Transverse colon (tissue), 3 donors: ENCODE measurements around the gene CDK2AP2.

Experiments
- POLR2A ChIP-seq: fragments of 450-650 bp; IDR thresholded peaks from one replicate; pipeline ENCODE4 v1.6.1; 2016; ENCODE audit warnings: antibody characterized with exemption, mild to moderate bottlenecking, moderate library complexity
- POLR2AphosphoS5 ChIP-seq, 3 donors: sonication (generic); formaldehyde crosslinking; IDR thresholded peaks; one replicate each; pipeline ENCODE4 v1.6.1; 2016; ENCODE audit warnings: antibody characterized with exemption in 3 of 3

DNA sequence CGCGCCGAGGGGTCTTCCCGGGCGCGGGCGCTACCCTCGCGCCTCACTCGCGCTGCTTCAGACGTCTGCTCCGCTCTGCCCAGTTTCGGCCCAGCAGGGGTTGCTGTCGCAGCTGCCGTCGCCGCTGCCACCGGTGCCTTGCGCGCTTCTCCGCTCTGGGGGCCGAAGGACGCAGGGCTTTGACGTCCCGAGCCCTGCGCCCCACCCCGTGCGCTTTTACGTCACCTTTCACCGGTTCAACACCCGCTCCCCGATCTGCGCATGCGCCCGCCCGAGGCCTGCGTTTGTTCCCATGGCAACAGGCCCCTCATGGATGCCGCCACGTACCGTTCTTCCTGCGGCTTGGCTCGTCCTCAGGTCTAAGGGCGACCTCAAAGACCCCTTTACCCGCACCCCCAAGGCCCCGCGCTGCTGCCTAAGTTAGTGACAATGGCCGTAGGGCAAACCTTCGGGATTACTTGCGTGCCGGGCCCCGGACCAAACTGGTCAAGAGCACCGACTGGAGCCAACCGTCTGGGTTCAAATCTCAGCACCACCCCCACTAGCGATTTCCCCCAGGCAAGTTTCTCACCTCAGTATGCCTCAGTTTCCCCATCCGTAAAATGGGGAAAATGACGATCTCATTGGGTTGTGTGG is 642 bp upstream of the CDK2AP2 start:
- TF ChIP-seq POLR2A (peak; percentile 65), POLR2AphosphoS5 (IDR thresholded peaks at IDR 0.05) (peak in 2 of 3 donors; percentile 70 to 85)
